GM12873 (cell line): ENCODE results near the gene CELF2.

ENCODE experiments used
- TF ChIP-seq, protein P1 (sequence below): IDR thresholded peaks from 2 replicates; pipeline ENCODE4 v1.5.1; 2012; ENCODE audit warnings: low read depth, mild to moderate bottlenecking, moderate library complexity, low read length, control low read depth; ENCODE audit not compliant: insufficient read depth; ENCODE audit errors: missing control alignments

The CELF2 gene

GRCh38 chr10:11146402-11147171, 128.9 kb downstream of the CELF2 start:
- TF ChIP-seq, protein P1, sequence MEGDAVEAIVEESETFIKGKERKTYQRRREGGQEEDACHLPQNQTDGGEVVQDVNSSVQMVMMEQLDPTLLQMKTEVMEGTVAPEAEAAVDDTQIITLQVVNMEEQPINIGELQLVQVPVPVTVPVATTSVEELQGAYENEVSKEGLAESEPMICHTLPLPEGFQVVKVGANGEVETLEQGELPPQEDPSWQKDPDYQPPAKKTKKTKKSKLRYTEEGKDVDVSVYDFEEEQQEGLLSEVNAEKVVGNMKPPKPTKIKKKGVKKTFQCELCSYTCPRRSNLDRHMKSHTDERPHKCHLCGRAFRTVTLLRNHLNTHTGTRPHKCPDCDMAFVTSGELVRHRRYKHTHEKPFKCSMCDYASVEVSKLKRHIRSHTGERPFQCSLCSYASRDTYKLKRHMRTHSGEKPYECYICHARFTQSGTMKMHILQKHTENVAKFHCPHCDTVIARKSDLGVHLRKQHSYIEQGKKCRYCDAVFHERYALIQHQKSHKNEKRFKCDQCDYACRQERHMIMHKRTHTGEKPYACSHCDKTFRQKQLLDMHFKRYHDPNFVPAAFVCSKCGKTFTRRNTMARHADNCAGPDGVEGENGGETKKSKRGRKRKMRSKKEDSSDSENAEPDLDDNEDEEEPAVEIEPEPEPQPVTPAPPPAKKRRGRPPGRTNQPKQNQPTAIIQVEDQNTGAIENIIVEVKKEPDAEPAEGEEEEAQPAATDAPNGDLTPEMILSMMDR: no peak

- TF ChIP-seq, protein P1: peak; percentile 25
These were observed 130.1 kb downstream of the CELF2 start for GRCh38 chr10:11147722-11148121.

- TF ChIP-seq, protein P1: no peak
These were observed 130.7 kb downstream of the CELF2 start for GRCh38 chr10:11148142-11149028.

GRCh38 chr10:11149807-11150141, 132.1 kb downstream of the CELF2 start:
- TF ChIP-seq, protein P1: no peak

- TF ChIP-seq, protein P1: no peak
These were observed 132.6 kb downstream of the CELF2 start for GRCh38 chr10:11150231-11150731.

- TF ChIP-seq, protein P1: no peak
These were observed 133.3 kb downstream of the CELF2 start for GRCh38 chr10:11150879-11151415.

- TF ChIP-seq, protein P1: no peak
These were observed 135.1 kb downstream of the CELF2 start for GRCh38 chr10:11152801-11153200.
